GM21737 (cell line): Measurements from ENCODE around the gene BICDL1.

Experiments
- ATAC-seq: cut with Tn5 transposase; IDR thresholded peaks from one replicate; pipeline ENCODE4 v1.9.1; 2021; ENCODE audit warnings: mild to moderate bottlenecking, moderate library complexity; ENCODE audit not compliant: unreplicated experiment

The BICDL1 gene

DNA sequence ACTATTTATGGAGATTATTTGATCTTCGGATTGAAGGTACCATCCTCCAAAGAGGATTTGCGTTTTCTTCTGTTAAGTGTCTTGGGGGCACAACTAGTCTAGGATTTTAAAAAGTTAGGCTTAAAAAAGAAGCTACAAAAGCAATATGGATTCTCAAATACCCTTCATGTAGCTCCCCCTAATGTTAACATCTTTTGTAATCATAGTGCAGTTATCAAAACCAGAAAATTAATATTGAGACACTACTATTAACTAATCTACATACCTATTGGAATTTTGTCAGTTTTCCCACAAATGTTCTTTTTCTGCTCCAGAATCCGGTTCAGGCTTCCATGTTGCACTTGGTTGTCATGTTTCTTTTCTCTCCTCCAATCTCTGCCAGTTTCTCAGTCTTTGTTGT lies 62.5 kb downstream of the BICDL1 start:
- ATAC-seq, result no peak

DNA sequence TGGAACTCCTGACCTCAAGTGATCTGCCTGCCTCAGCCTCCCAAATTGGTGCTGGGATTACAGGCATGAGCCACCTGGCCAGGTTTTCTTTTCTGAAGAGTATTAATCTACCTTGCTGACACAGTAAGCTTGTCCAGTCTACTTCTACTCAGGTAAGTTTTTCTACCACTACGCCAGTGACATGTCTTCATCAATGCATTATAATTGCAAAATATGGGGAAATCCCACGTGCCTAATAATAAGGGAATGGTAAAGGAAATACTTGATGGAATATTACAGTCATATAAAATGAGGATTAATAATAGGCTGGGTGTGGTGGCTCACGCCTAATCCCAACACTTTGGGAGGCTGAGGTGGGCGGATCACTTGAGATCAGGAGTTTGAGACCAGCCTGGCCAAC lies 65.3 kb downstream of the BICDL1 start:
- no peak for ATAC-seq

DNA sequence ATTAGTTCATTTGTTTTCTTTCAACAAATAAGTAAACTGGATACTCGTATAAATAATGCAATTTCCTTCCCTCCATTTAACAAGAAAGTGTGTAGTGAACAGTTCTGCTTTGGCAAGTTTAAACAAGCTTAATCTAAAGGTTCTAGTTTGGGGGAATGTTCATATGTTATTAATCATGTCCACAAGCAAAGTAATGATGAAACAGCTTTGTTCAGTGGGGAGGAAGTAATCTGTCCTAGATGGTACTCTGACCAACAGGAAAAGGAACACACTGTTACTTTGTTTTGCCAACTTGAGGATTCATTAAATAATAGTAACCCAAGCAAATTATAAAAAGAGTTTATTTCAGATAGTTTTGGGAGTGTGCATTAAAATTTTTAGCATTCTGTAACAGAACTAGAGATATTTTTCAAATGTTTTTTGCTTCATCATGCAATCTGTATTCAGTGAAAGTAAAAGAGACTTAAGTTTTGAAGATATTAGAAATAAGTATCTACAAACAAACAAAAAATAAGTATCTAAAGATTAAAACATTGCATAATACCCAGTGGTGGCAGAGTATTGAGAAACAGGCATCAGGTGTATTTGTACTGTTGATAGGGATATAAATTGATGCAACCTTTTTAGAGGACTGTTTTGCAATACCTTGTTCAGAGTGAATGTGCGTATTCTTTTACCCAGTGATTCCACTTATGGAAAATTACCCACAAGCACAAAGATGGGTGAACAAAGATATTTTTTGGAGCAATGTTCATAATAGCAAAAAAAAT lies 66.4 kb downstream of the BICDL1 start:
- ATAC-seq, result no peak

GRCh38 chr12:120056739-120057138 lies 67.7 kb downstream of the BICDL1 start:
- ATAC-seq, result no peak

DNA sequence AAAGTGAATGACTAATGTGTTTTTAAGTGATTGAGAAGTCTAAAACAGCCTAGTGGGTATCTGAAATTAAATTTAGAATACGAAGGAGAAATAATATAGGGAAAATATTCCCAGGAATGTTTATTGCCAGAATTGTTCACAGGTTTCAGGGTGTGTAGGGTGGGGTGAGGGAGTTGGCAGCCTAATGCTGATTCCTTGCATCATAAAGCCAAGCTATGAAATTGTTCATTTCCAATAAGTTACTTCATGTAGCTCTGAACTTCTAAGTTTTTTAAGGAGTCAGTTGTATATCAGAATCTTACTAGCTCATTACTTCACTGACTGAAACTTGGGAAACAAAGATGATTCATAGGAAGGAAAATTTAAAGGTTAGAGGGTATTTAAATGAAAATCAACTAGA lies 71.2 kb downstream of the BICDL1 start:
- ATAC-seq, result no peak

DNA sequence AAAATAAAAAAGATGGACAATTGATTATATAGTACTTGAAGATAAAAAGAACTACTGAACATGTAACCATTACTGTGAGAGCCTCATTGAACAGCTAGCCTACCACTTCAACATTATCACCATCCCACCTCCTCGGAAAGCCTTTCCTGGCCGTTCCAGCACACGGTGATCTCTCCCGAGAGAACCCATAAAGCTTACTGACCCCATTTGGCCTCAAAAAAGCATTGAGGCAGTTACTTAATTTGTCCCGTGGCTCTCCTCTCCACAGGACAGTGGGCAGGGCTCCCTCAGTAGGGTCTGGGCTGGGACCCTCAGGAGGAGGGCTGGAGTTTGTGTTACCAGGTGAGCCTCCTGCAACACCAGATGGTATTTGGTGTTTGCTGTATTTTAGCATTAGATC lies 71.7 kb downstream of the BICDL1 start:
- ATAC-seq, result no peak

DNA sequence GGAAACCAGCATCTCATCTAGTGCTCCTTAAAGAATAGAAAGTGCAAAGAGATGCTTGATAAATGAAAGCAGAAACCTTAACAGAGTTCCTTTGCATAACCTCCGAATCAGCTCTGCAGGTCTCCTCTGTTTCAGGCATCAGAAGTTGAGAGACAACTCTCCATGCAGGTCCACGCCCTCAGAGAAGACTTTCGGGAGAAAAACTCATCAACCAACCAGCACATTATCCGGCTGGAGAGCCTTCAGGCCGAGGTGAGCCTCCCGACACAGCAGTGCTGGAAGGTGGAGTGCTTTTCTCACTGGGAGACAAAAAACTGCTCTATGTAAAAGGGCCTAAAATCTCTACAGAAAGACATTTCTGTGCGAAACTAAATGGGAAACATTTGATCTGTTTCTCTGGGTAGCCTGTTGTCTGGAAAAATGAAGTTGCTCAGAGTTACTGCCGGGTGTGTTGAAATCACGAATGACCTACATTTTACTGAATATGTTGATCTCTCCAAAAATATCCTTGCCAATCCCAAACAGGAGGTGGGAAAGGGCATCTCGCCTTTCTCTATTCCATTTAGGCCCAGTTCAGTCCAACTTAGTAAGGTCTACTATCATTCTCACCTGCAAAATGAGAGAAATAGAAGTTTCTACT lies 72.7 kb downstream of the BICDL1 start:
- no peak for ATAC-seq

- ATAC-seq, result no peak
These were observed 74.0 kb downstream of the BICDL1 start for GRCh38 chr12:120062976-120063579.

DNA sequence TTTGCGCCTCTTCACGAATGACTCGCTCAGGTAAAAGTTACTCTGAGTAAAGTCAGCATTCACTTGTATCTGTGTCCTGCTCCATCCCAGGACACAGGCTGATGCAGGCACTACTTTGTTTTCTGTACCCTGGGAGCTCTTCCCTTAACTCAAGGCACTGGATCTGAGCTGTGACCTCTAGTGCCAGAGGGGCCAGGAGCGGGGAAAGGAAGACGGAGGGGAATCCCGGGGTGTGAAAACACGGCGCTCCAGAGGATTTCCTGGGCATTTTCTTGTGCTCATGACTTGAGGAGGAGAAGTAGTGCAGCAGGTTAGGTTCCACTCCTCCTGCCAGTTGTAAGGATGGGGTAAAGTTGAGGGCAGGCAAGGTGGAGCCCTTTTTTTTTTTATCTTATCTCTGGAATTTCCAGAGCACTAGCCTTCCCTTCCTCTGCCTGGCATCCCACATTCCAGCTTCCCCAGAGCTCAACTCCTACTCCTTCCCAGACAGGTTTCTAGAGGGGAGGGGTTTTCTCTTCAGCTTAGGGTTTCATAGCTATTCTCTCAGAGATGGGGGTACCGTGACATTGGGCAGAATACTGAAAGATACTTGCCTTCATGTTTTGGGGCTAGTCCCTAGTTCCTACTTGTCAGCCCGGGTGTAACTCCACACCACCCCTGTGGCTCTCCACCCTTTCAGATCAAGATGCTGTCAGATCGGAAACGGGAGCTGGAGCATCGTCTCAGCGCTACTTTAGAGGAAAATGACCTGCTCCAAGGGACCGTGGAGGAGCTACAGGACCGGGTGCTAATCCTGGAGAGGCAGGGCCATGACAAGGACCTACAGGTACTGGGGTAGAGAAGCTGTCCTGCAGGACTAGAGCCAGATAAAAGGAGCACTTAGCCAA lies 75.3 kb downstream of the BICDL1 start:
- ATAC-seq, result no peak

DNA sequence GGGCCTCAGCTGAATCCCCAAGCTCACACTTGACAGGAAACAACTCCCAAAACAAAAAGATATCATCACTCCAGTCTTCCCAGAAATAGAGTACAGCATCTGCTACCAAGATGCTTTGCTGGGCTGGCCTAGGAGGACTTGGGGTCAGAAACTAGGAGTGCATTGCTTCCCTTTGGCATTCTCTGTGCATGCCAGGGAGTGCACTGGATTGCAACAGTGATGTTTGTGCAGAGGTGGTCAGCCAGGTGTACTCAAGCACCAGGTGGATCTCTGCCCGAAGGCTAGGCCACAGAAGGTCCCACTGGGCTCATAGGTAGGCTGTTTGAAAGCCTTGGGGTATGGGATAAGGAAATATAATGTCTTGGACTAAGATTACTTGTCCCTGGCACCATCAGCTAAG lies 76.4 kb downstream of the BICDL1 start:
- no peak for ATAC-seq

GRCh38 chr12:120066341-120066740 lies 77.3 kb downstream of the BICDL1 start:
- ATAC-seq, result no peak

DNA sequence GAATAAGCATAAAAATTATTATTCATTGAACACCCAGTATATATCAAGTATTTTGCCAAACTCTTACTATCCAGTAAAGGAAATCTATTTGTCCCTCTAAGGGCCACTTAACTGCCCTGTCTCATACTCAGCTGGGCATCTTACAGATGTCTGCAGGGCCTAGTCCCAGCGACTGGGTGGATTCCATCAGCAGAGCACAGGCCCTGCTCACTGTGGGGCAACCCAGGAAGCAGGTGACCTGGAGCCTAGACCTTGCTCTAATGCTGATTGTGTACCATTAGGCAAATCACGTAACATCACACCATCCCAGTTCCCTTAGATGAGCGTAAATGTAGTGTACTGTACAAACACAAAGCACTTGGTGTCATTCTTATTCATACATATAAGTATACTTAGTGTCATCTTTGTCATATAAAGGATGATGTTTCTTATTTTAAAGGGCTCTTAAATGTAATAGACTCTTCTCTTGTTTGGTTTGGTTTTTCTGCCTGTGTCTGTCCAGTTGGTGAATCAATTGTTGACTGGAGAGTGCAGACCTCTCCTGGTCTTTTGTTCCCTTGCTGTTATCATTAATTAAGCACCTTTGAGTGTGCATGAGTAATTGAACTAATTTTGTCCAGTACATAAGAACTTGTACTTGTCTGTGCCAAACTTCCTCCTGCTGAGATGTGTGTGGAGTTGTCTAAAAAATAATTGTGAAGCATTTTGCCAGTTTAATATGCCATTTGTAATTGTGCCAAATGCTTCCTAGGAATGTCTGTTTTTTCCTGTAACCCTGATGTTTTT lies 78.2 kb downstream of the BICDL1 start:
- no peak for ATAC-seq

DNA sequence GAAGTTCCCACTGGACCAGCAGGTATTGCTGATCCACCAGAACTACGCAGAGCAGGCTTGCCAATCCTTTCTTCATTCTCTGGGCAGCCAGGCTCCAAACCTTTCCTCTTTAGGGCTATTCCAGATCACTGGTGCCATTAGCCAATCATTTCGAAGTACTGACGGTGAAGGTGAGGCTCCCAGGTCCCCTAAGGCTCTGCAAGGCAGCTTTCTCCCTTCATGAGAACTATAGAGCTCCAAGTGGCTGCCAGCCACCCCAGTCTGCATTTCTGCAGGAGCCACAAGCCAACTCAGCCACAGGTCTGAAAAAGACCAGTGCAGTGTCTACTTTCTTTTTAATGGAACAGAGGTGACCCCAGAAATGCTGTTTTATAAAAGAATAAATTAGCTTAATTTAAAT lies 78.9 kb downstream of the BICDL1 start:
- ATAC-seq, result no peak

- no peak for ATAC-seq
These were observed 80.2 kb downstream of the BICDL1 start for GRCh38 chr12:120069278-120069677.

- no peak for ATAC-seq
These were observed 82.5 kb downstream of the BICDL1 start for GRCh38 chr12:120071493-120072020.

GRCh38 chr12:120072472-120073249 lies 83.6 kb downstream of the BICDL1 start:
- no peak for ATAC-seq

GRCh38 chr12:120075034-120075616 lies 86.1 kb downstream of the BICDL1 start:
- no peak for ATAC-seq

DNA sequence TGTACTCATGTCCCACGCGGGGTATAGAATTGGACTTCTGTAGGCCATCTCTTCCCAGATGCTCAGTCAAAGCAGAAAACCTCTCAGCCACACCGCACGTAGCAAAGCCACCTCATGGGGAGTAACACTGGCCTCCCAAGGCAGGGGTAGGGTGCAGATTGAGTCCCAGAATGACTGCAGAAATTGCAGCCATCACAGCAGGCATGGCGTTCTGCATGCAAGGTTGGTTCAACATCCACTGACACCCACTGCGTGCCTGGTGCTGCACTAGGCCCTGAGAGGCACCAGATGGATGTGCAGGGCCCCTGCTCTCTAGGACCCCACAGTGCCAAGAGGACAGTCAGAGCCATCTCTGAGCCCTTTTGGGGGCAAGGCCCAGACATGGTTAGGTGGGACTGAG lies 87.6 kb downstream of the BICDL1 start:
- ATAC-seq, result no peak

- ATAC-seq, result no peak
These were observed 88.2 kb downstream of the BICDL1 start for GRCh38 chr12:120077260-120077659.
